CD4-positive, alpha-beta memory T cell (primary cell): ENCODE results near the gene C2CD4C. TPM values are rescaled to one million over a fixed set of nuclear protein-coding genes. Genes with fewer than 3 reads are reported as not detected.

Experiments used
- CTCF ChIA-PET: fragments of 350-600 bp; sonication (Branson Sonifier 250); formaldehyde crosslinking; loops from one replicate; lab custom pipeline; 2021; ENCODE audit warnings: inconsistent platforms; ENCODE audit not compliant: partially characterized antibody; lab: Charles Lee
- POLR2A ChIA-PET: fragments of 350-600 bp; sonication (Branson Sonifier 250); formaldehyde crosslinking; loops from one replicate; lab custom pipeline; 2021; ENCODE audit not compliant: partially characterized antibody; lab: Charles Lee
- DNase-seq, 5 donors: peaks; one replicate each; pipeline versions ENCODE4 v3.0.0 to v3.0.0-alpha.2; 2020 to 2022; ENCODE audit warnings: mixed read lengths in 1 of 5
- H3K27ac ChIP-seq: one replicate; pipeline ENCODE4 v1.7.0; 2013; ENCODE audit warnings: low read depth, low read length
- H3K27me3 ChIP-seq: 2 replicates; pipeline ENCODE4 v1.7.0; 2013; ENCODE audit warnings: mild to moderate bottlenecking, low read length, moderate library complexity; ENCODE audit not compliant: insufficient read depth
- H3K36me3 ChIP-seq: 2 replicates; pipeline ENCODE4 v1.7.0; 2013; ENCODE audit warnings: mild to moderate bottlenecking, low read length, moderate library complexity; ENCODE audit not compliant: insufficient read depth
- H3K4me1 ChIP-seq: 2 replicates; pipeline ENCODE4 v1.7.0; 2013; ENCODE audit warnings: mild to moderate bottlenecking, low read length, moderate library complexity; ENCODE audit not compliant: insufficient read depth
- H3K4me3 ChIP-seq, 2 donors: one replicate each; pipeline ENCODE4 v1.7.0; 2013; ENCODE audit warnings: low read length in 2 of 2, mild to moderate bottlenecking in 1 of 2
- H3K9me3 ChIP-seq, 2 donors: one replicate each; pipeline ENCODE4 v1.7.0; 2013; ENCODE audit warnings: low read length in 2 of 2, control low read depth in 1 of 2; ENCODE audit not compliant: control insufficient read depth in 1 of 2
- H3K27ac Mint-ChIP-seq, 7 donors: one replicate each; pipeline ENCODE4 v1.8.0; 2020 to 2021; ENCODE audit warnings: mixed read lengths in 7 of 7, mild to moderate bottlenecking in 6 of 7, inconsistent platforms in 3 of 7, moderate library complexity in 3 of 7
- H3K27me3 Mint-ChIP-seq, 2 donors: one replicate each; pipeline ENCODE4 v1.8.0; 2020 to 2021; ENCODE audit warnings: mixed read lengths in 2 of 2
- H3K36me3 Mint-ChIP-seq, 2 donors: one replicate each; pipeline ENCODE4 v1.8.0; 2020 to 2021; ENCODE audit warnings: mixed read lengths in 2 of 2, inconsistent platforms in 1 of 2, mild to moderate bottlenecking in 1 of 2
- H3K4me1 Mint-ChIP-seq, 4 donors: one replicate each; pipeline ENCODE4 v1.8.0; 2020 to 2021; ENCODE audit warnings: mixed read lengths in 4 of 4, mild to moderate bottlenecking in 1 of 4
- H3K4me3 Mint-ChIP-seq, 8 donors: one replicate each; pipeline ENCODE4 v1.8.0; 2020 to 2021; ENCODE audit warnings: mixed read lengths in 8 of 8, mild to moderate bottlenecking in 7 of 8, moderate library complexity in 6 of 8, inconsistent platforms in 3 of 8
- H3K9me3 Mint-ChIP-seq, 8 donors: one replicate each; pipeline ENCODE4 v1.8.0; 2020 to 2021; ENCODE audit warnings: mixed read lengths in 8 of 8, mild to moderate bottlenecking in 5 of 8, inconsistent platforms in 3 of 8, moderate library complexity in 1 of 8
- intact Hi-C: fragments of 100-400 bp; cut with micrococcal nuclease; formaldehyde crosslinking; loops from one replicate; pipeline ENCODE4 v1.15.1; 2023
- polyA plus RNA-seq, 2 donors: library from polyadenylated mRNA; unstranded; fragments of 300-500 nt; fragmentation: Illumina TruSeq; gene quantifications; one replicate each; pipeline ENCODE4 v1.2.3, GENCODE V29; 2021
- total RNA-seq, 2 experiments: library from RNA; stranded (reverse); gene quantifications; one replicate each; pipeline ENCODE4 v1.2.3, GENCODE V29; 2021

Gene C2CD4C
- total RNA-seq (not detected), polyA plus RNA-seq (not detected)

- intact Hi-C loops, result loop anchor here (1.0 kb wide), 1 partner anchor 97 kb away; no protein-coding TSS in a partner anchor
- H3K36me3 ChIP-seq, result no peaks in the 10 kb centered on the region
- no peaks in the 10 kb centered on the region for H3K36me3 Mint-ChIP-seq
- H3K4me1 Mint-ChIP-seq, result peaks cover 6 to 8% (median 6%) of the 10 kb centered on the region in 4 donors
- no peak within 1 kb of the TSS for H3K27ac ChIP-seq
- H3K4me3 ChIP-seq, result peak within 1 kb of the TSS in 1 of 2 donors; percentile 9
- no peaks in the 10 kb centered on the region for H3K9me3 ChIP-seq
- peaks cover 8 to 16% of the 10 kb centered on the region in 2 donors for H3K27me3 Mint-ChIP-seq
- no peaks in the 10 kb centered on the region for H3K9me3 Mint-ChIP-seq
- peak in 4 of 5 donors; percentile 12 to 22 (median 14) for DNase-seq
- peak within 1 kb of the TSS; percentile 78 to 91 (median 86) for H3K4me3 Mint-ChIP-seq
- ChIA-PET POLR2A (no interaction called here), CTCF (no interaction called here)
- peak within 1 kb of the TSS in 4 of 7 donors; percentile 18 to 73 (median 54) for H3K27ac Mint-ChIP-seq
- peaks cover 12% of the 10 kb centered on the region for H3K4me1 ChIP-seq
- H3K27me3 ChIP-seq, result peaks cover 9% of the 10 kb centered on the region
Measured at GRCh38 chr19:408902-409515, at the start of gene C2CD4C. Gene C2CD4C (minus strand): TSS chr19:409147. CDS start chr19:408361, 786 bp downstream.

GRCh38 chr19:458091-459042 lies 49.4 kb upstream of the C2CD4C start:
- Mint-ChIP-seq H3K4me3 (no peak overlapping the region), H3K27ac (no peak overlapping the region)
- intact Hi-C loops, result no loop called here

GRCh38 chr19:457636-458035 lies 48.7 kb upstream of the C2CD4C start:
- H3K4me1 ChIP-seq, result no peaks in the 10 kb centered on the region
- intact Hi-C loops, result no loop called here
- ChIA-PET CTCF (no interaction called here), POLR2A (no interaction called here)
- H3K9me3 ChIP-seq, result no peaks in the 10 kb centered on the region
- H3K27me3 ChIP-seq, result peaks cover 12% of the 10 kb centered on the region
- Mint-ChIP-seq H3K9me3 (peaks cover 0 to 2% (median 0%) of the 10 kb centered on the region in 8 donors), H3K4me3 (no peak overlapping the region), H3K27me3 (peaks cover 13 to 17% of the 10 kb centered on the region in 2 donors), H3K36me3 (no peaks in the 10 kb centered on the region), H3K4me1 (peaks cover 2 to 11% (median 4%) of the 10 kb centered on the region in 4 donors), H3K27ac (no peak overlapping the region)
- DNase-seq, result no peak
- H3K36me3 ChIP-seq, result no peaks in the 10 kb centered on the region
- no peak overlapping the region for H3K4me3 ChIP-seq
- H3K27ac ChIP-seq, result no peak overlapping the region

More at GRCh38 chr19:458091-459042, 49.4 kb upstream of the C2CD4C start:
- Histone ChIP-seq H3K4me1 (no peaks in the 10 kb centered on the region), H3K27ac (no peak overlapping the region), H3K36me3 (no peaks in the 10 kb centered on the region), H3K9me3 (no peaks in the 10 kb centered on the region), H3K4me3 (no peak overlapping the region), H3K27me3 (peaks cover 13% of the 10 kb centered on the region)
- no peaks in the 10 kb centered on the region for H3K36me3 Mint-ChIP-seq
- H3K9me3 Mint-ChIP-seq, result peaks cover 0 to 2% (median 0%) of the 10 kb centered on the region in 8 donors
- ChIA-PET POLR2A (no interaction called here), CTCF (no interaction called here)
- H3K4me1 Mint-ChIP-seq, result peaks cover 2 to 11% (median 4%) of the 10 kb centered on the region in 4 donors
- peaks cover 13 to 19% of the 10 kb centered on the region in 2 donors for H3K27me3 Mint-ChIP-seq
- no peak for DNase-seq

GRCh38 chr19:456547-457110 lies 47.7 kb upstream of the C2CD4C start:
- Histone ChIP-seq H3K4me1 (no peaks in the 10 kb centered on the region), H3K9me3 (no peaks in the 10 kb centered on the region), H3K4me3 (no peak overlapping the region), H3K36me3 (no peaks in the 10 kb centered on the region), H3K27me3 (peaks cover 6% of the 10 kb centered on the region), H3K27ac (no peak overlapping the region)
- intact Hi-C loops, result no loop called here
- Mint-ChIP-seq H3K27me3 (peaks cover 10 to 12% of the 10 kb centered on the region in 2 donors), H3K9me3 (peaks cover 0 to 2% (median 0%) of the 10 kb centered on the region in 8 donors), H3K36me3 (no peaks in the 10 kb centered on the region), H3K27ac (peak overlapping the region in 1 of 7 donors; percentile 4), H3K4me1 (peaks cover 1 to 6% (median 4%) of the 10 kb centered on the region in 4 donors), H3K4me3 (no peak overlapping the region)
- no peak for DNase-seq
- CTCF ChIA-PET, result no interaction called here
- POLR2A ChIA-PET, result no interaction called here

- H3K36me3 Mint-ChIP-seq, result no peaks in the 10 kb centered on the region
- no peaks in the 10 kb centered on the region for H3K36me3 ChIP-seq
- DNase-seq, result no peak
- H3K27ac Mint-ChIP-seq, result no peak overlapping the region
- H3K9me3 Mint-ChIP-seq, result peaks cover 0 to 2% (median 0%) of the 10 kb centered on the region in 8 donors
- peaks cover 6% of the 10 kb centered on the region for H3K27me3 ChIP-seq
- no peaks in the 10 kb centered on the region for H3K9me3 ChIP-seq
- H3K4me1 ChIP-seq, result no peaks in the 10 kb centered on the region
- POLR2A ChIA-PET, result no interaction called here
- intact Hi-C loops, result no loop called here
- H3K4me3 ChIP-seq, result no peak overlapping the region
- H3K4me1 Mint-ChIP-seq, result peaks cover 0 to 6% (median 4%) of the 10 kb centered on the region in 4 donors
- peaks cover 10 to 11% of the 10 kb centered on the region in 2 donors for H3K27me3 Mint-ChIP-seq
- H3K27ac ChIP-seq, result no peak overlapping the region
- no peak overlapping the region for H3K4me3 Mint-ChIP-seq
- CTCF ChIA-PET, result no interaction called here
Measured at GRCh38 chr19:455851-456546, 47.1 kb upstream of the C2CD4C start.

GRCh38 chr19:455031-455705 lies 46.2 kb upstream of the C2CD4C start:
- no peak overlapping the region for H3K4me3 ChIP-seq
- Mint-ChIP-seq H3K9me3 (peaks cover 0 to 2% (median 0%) of the 10 kb centered on the region in 8 donors), H3K4me3 (no peak overlapping the region), H3K27me3 (peaks cover 10 to 11% of the 10 kb centered on the region in 2 donors), H3K27ac (no peak overlapping the region), H3K36me3 (no peaks in the 10 kb centered on the region), H3K4me1 (peaks cover 0 to 6% (median 4%) of the 10 kb centered on the region in 4 donors)
- H3K27me3 ChIP-seq, result peaks cover 6% of the 10 kb centered on the region
- no peak for DNase-seq
- H3K4me1 ChIP-seq, result no peaks in the 10 kb centered on the region
- no peaks in the 10 kb centered on the region for H3K36me3 ChIP-seq
- ChIA-PET CTCF (no interaction called here), POLR2A (no interaction called here)
- intact Hi-C loops, result no loop called here
- H3K9me3 ChIP-seq, result no peaks in the 10 kb centered on the region
- no peak overlapping the region for H3K27ac ChIP-seq
